ENCODE data around the gene ATP10A. TPM values are rescaled to one million over a fixed set of nuclear protein-coding genes. Genes with fewer than 3 reads are reported as not detected.

Gene ATP10A
- total RNA-seq, 3 donors from 2014 or later = 2.4 to 4.5 (median 2.7) TPM

GRCh38 chr15:25790000-25790660 lies 73.0 kb downstream of the ATP10A start:
- ATAC-seq (peak; percentile 41), DNase-seq (peak in 1 of 3 donors; percentile 43)
- intact Hi-C loops (cut with DNase I, micrococcal nuclease) = no loop called here
- no peaks in the 10 kb centered on the region for H3K4me1 ChIP-seq (ENCODE audit: low read depth)
- no peak overlapping the region for H3K4me3 ChIP-seq
- H3K36me3 ChIP-seq (ENCODE audit: low read depth) = no peaks in the 10 kb centered on the region
- TF ChIP-seq CTCF (IDR thresholded peaks at IDR 0.05) = no peak
- peaks cover 6% of the 10 kb centered on the region for H3K9me3 ChIP-seq

- H3K4me1 ChIP-seq (ENCODE audit: low read depth) = no peaks in the 10 kb centered on the region
- intact Hi-C loops (cut with DNase I, micrococcal nuclease) = no loop called here
Observed at GRCh38 chr15:25789616-25789999, 73.5 kb downstream of the ATP10A start.

GRCh38 chr15:25789211-25789610 lies 73.9 kb downstream of the ATP10A start:
- ATAC-seq (peak; percentile 21), DNase-seq (no peak)
- Histone ChIP-seq H3K4me3 (no peak overlapping the region), H3K4me1 (ENCODE audit: low read depth) (no peaks in the 10 kb centered on the region), H3K9me3 (peaks cover 6% of the 10 kb centered on the region), H3K36me3 (ENCODE audit: low read depth) (no peaks in the 10 kb centered on the region)
- no peak for TF ChIP-seq CTCF (IDR thresholded peaks at IDR 0.05)
- intact Hi-C loops (cut with DNase I, micrococcal nuclease) = no loop called here

More at GRCh38 chr15:25789616-25789999, 73.5 kb downstream of the ATP10A start:
- ATAC-seq (no peak), DNase-seq (no peak)
- Histone ChIP-seq H3K36me3 (ENCODE audit: low read depth) (no peaks in the 10 kb centered on the region), H3K4me3 (no peak overlapping the region), H3K9me3 (peaks cover 6% of the 10 kb centered on the region)
- no peak for TF ChIP-seq CTCF (IDR thresholded peaks at IDR 0.05)

- no peaks in the 10 kb centered on the region for H3K4me1 ChIP-seq (ENCODE audit: low read depth)
- no peaks in the 10 kb centered on the region for H3K36me3 ChIP-seq (ENCODE audit: low read depth)
- intact Hi-C loops (cut with DNase I, micrococcal nuclease) = no loop called here
- ATAC-seq (peak; percentile 59), DNase-seq (peak in 1 of 3 donors; percentile 19)
- no peak for TF ChIP-seq CTCF (IDR thresholded peaks at IDR 0.05)
- no peak overlapping the region for H3K4me3 ChIP-seq
- no peaks in the 10 kb centered on the region for H3K9me3 ChIP-seq
Observed at GRCh38 chr15:25787855-25788520, 75.1 kb downstream of the ATP10A start.

- intact Hi-C loops (cut with DNase I, micrococcal nuclease) = no loop called here
- H3K9me3 ChIP-seq = no peaks in the 10 kb centered on the region
- H3K4me1 ChIP-seq (ENCODE audit: low read depth) = no peaks in the 10 kb centered on the region
- H3K4me3 ChIP-seq = no peak overlapping the region
- DNase-seq (no peak), ATAC-seq (no peak)
- H3K36me3 ChIP-seq (ENCODE audit: low read depth) = no peaks in the 10 kb centered on the region
- no peak for TF ChIP-seq CTCF (IDR thresholded peaks at IDR 0.05)
Observed at GRCh38 chr15:25787381-25787780, 75.7 kb downstream of the ATP10A start.
